ENCODE results near the gene COMTD1.

DNA sequence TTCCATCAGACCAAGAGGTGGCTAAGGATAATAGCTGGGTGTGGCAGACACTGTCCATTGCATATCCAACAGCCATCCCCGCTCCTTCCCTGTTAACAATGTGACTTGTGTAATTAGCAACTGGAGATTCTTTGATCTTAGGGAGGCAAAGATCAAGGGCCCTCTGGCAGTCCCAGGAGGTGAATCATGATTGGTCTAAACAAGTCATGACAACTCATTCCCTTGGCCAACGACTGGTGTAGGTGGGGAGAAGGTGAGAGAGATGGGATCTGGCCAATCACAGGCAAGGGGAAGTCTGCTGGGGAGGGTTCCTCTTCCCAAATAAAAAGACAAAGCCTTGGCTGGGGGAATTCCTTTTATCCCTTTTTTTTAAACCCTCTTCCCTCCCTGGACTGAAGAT, 46.2 kb upstream of the COMTD1 start:
- TF ChIP-seq CTCF (IDR thresholded peaks at IDR 0.05), result no peak
- no peak for TF ChIP-seq POLR2A (IDR thresholded peaks at IDR 0.05)
